ENCODE results near the gene KIFC3.

KIFC3 gene

GRCh38 chr16:57711993-57712392, 90.3 kb downstream of the KIFC3 start:
- no peak for DNase-seq

GRCh38 chr16:57711346-57711745, 90.9 kb downstream of the KIFC3 start:
- no peak for DNase-seq

- no peak for DNase-seq
Measured at GRCh38 chr16:57709663-57710062, 92.6 kb downstream of the KIFC3 start.

All from CD4-positive, alpha-beta T cell treated with Interleukin-6 for 4 hours (primary cell).